ENCODE results near the gene RBM39.
"Not testable (repeated sequence)": the region's sequence is repeated elsewhere in the genome, so short reads cannot be mapped to it uniquely, and the experiment has no call there.

The RBM39 gene

GRCh38 chr20:35741892-35742740, at the start of gene RBM39:
TSS of gene RBM39 (minus strand) at chr20:35742260. CDS start at chr20:35740874, 1,386 bp downstream.
- H3K9ac ChIP-seq (ENCODE audit: low read length), result peak within 1 kb of the TSS; percentile 99
- peaks cover 22% of the 10 kb centered on the region for H3K4me1 ChIP-seq (ENCODE audit: control insufficient read depth, insufficient read depth, low read length)
- peak within 1 kb of the TSS; percentile 100 for H3K27ac ChIP-seq (ENCODE audit: low read depth, low read length)
- H3K4me3 ChIP-seq (ENCODE audit: low read length), result peak within 1 kb of the TSS; percentile 95
- no peaks in the 10 kb centered on the region for H3K27me3 ChIP-seq (ENCODE audit: control insufficient read depth, insufficient read depth, low read length)
- H3K36me3 ChIP-seq (ENCODE audit: control insufficient read depth, insufficient read depth, low read length), result peaks cover 14% of the 10 kb centered on the region

GRCh38 chr20:35791821-35792220, 49.8 kb upstream of the RBM39 start:
- Histone ChIP-seq H3K9ac (ENCODE audit: low read length) (no peak overlapping the region), H3K4me3 (ENCODE audit: low read length) (no peak overlapping the region), H3K4me1 (ENCODE audit: control insufficient read depth, insufficient read depth, low read length) (no peaks in the 10 kb centered on the region), H3K36me3 (ENCODE audit: control insufficient read depth, insufficient read depth, low read length) (peaks cover 2% of the 10 kb centered on the region), H3K27me3 (ENCODE audit: control insufficient read depth, insufficient read depth, low read length) (no peaks in the 10 kb centered on the region), H3K27ac (ENCODE audit: low read depth, low read length) (no peak overlapping the region)

- Histone ChIP-seq H3K4me3 (ENCODE audit: low read length) (no peak overlapping the region), H3K36me3 (ENCODE audit: control insufficient read depth, insufficient read depth, low read length) (peaks cover 2% of the 10 kb centered on the region), H3K27me3 (ENCODE audit: control insufficient read depth, insufficient read depth, low read length) (no peaks in the 10 kb centered on the region), H3K9ac (ENCODE audit: low read length) (no peak overlapping the region), H3K27ac (ENCODE audit: low read depth, low read length) (no peak overlapping the region), H3K4me1 (ENCODE audit: control insufficient read depth, insufficient read depth, low read length) (no peaks in the 10 kb centered on the region)
Observed at GRCh38 chr20:35791097-35791496, 49.0 kb upstream of the RBM39 start.

- Histone ChIP-seq H3K27me3 (ENCODE audit: control insufficient read depth, insufficient read depth, low read length) (no peaks in the 10 kb centered on the region), H3K4me3 (ENCODE audit: low read length) (no peak overlapping the region), H3K4me1 (ENCODE audit: control insufficient read depth, insufficient read depth, low read length) (no peaks in the 10 kb centered on the region), H3K9ac (ENCODE audit: low read length) (no peak overlapping the region), H3K36me3 (ENCODE audit: control insufficient read depth, insufficient read depth, low read length) (peaks cover 2% of the 10 kb centered on the region), H3K27ac (ENCODE audit: low read depth, low read length) (no peak overlapping the region)
Observed at GRCh38 chr20:35788796-35789195, 46.7 kb upstream of the RBM39 start.

GRCh38 chr20:35785541-35785940, 43.5 kb upstream of the RBM39 start:
- not testable (repeated sequence) for H3K27ac ChIP-seq (ENCODE audit: low read depth, low read length); H3K36me3 ChIP-seq (ENCODE audit: control insufficient read depth, insufficient read depth, low read length); H3K4me3 ChIP-seq (ENCODE audit: low read length); H3K9ac ChIP-seq (ENCODE audit: low read length); H3K4me1 ChIP-seq (ENCODE audit: control insufficient read depth, insufficient read depth, low read length); H3K27me3 ChIP-seq (ENCODE audit: control insufficient read depth, insufficient read depth, low read length)

- not testable (repeated sequence) for H3K36me3 ChIP-seq (ENCODE audit: control insufficient read depth, insufficient read depth, low read length); H3K9ac ChIP-seq (ENCODE audit: low read length); H3K27me3 ChIP-seq (ENCODE audit: control insufficient read depth, insufficient read depth, low read length); H3K4me1 ChIP-seq (ENCODE audit: control insufficient read depth, insufficient read depth, low read length); H3K27ac ChIP-seq (ENCODE audit: low read depth, low read length); H3K4me3 ChIP-seq (ENCODE audit: low read length)
Observed at GRCh38 chr20:35783811-35784210, 41.8 kb upstream of the RBM39 start.

DNA sequence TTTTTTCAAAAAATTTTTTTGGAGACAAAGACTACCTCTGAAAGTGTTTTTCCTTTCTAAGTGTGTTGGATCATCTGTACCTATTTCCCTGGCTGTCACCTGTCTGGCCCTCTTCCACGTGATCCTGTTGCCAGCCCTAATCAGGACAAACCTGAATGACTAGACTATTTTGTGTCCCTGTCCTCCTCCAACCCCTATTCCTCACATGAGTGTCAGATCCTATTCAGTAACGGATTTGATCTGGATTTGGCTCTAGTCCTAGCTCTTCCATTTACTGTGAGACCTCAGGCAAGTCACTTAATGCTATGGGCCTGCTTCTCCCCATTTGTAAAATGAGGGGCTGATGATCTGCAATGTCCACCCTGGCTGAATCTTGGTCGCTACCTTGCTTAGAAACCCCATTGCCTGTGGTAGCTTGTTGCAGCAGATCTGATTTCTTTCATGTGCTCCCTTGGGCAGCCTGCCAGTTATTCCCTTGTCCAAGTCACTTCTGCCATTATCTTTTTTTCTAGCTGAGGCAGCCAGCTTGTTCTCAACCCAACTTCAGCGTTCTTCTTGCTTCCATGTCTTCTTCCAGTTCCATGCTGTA, 34.5 kb upstream of the RBM39 start:
- Histone ChIP-seq H3K27ac (ENCODE audit: low read depth, low read length) (no peak overlapping the region), H3K4me1 (ENCODE audit: control insufficient read depth, insufficient read depth, low read length) (peaks cover 5% of the 10 kb centered on the region), H3K36me3 (ENCODE audit: control insufficient read depth, insufficient read depth, low read length) (no peaks in the 10 kb centered on the region), H3K9ac (ENCODE audit: low read length) (no peak overlapping the region), H3K27me3 (ENCODE audit: control insufficient read depth, insufficient read depth, low read length) (no peaks in the 10 kb centered on the region), H3K4me3 (ENCODE audit: low read length) (no peak overlapping the region)

DNA sequence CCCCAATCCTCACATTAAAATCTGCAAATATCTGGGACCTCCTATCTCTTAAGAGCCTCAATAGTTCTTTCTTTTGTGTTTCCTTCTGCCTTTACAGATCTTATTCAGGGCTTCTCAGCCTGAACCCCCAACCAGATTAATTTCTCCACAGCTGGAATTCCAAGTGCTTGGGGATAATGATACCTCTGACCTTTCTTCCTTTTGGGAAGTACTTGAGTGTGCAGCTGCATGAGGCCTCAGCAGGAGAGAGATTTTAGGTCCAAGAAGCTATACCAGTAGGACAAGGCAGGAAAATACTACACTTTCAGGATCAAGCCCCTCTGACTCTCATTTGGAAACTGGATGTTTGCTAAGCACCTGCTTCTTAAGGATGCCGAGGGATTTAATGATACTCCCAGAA, 32.3 kb upstream of the RBM39 start:
- no peaks in the 10 kb centered on the region for H3K27me3 ChIP-seq (ENCODE audit: control insufficient read depth, insufficient read depth, low read length)
- H3K4me1 ChIP-seq (ENCODE audit: control insufficient read depth, insufficient read depth, low read length), result peaks cover 7% of the 10 kb centered on the region
- no peaks in the 10 kb centered on the region for H3K36me3 ChIP-seq (ENCODE audit: control insufficient read depth, insufficient read depth, low read length)
- no peak overlapping the region for H3K27ac ChIP-seq (ENCODE audit: low read depth, low read length)
- H3K4me3 ChIP-seq (ENCODE audit: low read length), result no peak overlapping the region
- no peak overlapping the region for H3K9ac ChIP-seq (ENCODE audit: low read length)

GRCh38 chr20:35773154-35773751, 31.2 kb upstream of the RBM39 start:
- no peak overlapping the region for H3K9ac ChIP-seq (ENCODE audit: low read length)

GRCh38 chr20:35772563-35773058, 30.6 kb upstream of the RBM39 start:
- H3K27me3 ChIP-seq (ENCODE audit: control insufficient read depth, insufficient read depth, low read length), result no peaks in the 10 kb centered on the region
- peaks cover 8% of the 10 kb centered on the region for H3K4me1 ChIP-seq (ENCODE audit: control insufficient read depth, insufficient read depth, low read length)
- H3K27ac ChIP-seq (ENCODE audit: low read depth, low read length), result peak overlapping the region; percentile 96
- H3K36me3 ChIP-seq (ENCODE audit: control insufficient read depth, insufficient read depth, low read length), result no peaks in the 10 kb centered on the region
- H3K9ac ChIP-seq (ENCODE audit: low read length), result peak overlapping the region; percentile 25
- peak overlapping the region; percentile 71 for H3K4me3 ChIP-seq (ENCODE audit: low read length)

More at GRCh38 chr20:35773154-35773751, 31.2 kb upstream of the RBM39 start:
- Histone ChIP-seq H3K36me3 (ENCODE audit: control insufficient read depth, insufficient read depth, low read length) (no peaks in the 10 kb centered on the region), H3K27me3 (ENCODE audit: control insufficient read depth, insufficient read depth, low read length) (no peaks in the 10 kb centered on the region), H3K27ac (ENCODE audit: low read depth, low read length) (peak overlapping the region; percentile 96), H3K4me3 (ENCODE audit: low read length) (peak overlapping the region; percentile 71), H3K4me1 (ENCODE audit: control insufficient read depth, insufficient read depth, low read length) (peaks cover 8% of the 10 kb centered on the region)

- H3K9ac ChIP-seq (ENCODE audit: low read length), result peak within 1 kb of the TSS; percentile 45
- peaks cover 8% of the 10 kb centered on the region for H3K4me1 ChIP-seq (ENCODE audit: control insufficient read depth, insufficient read depth, low read length)
- peak within 1 kb of the TSS; percentile 71 for H3K4me3 ChIP-seq (ENCODE audit: low read length)
- H3K36me3 ChIP-seq (ENCODE audit: control insufficient read depth, insufficient read depth, low read length), result no peaks in the 10 kb centered on the region
- no peaks in the 10 kb centered on the region for H3K27me3 ChIP-seq (ENCODE audit: control insufficient read depth, insufficient read depth, low read length)
- H3K27ac ChIP-seq (ENCODE audit: low read depth, low read length), result peak within 1 kb of the TSS; percentile 96
Observed at GRCh38 chr20:35771689-35772562, 29.9 kb upstream of the RBM39 start, which contains the start of gene PHF20. TSS of gene PHF20 (plus strand) at chr20:35772015. CDS start at chr20:35801523, 29,508 bp downstream.

- peak overlapping the region; percentile 71 for H3K4me3 ChIP-seq (ENCODE audit: low read length)
- no peaks in the 10 kb centered on the region for H3K27me3 ChIP-seq (ENCODE audit: control insufficient read depth, insufficient read depth, low read length)
- H3K9ac ChIP-seq (ENCODE audit: low read length), result peak overlapping the region; percentile 45
- peak overlapping the region; percentile 96 for H3K27ac ChIP-seq (ENCODE audit: low read depth, low read length)
- peaks cover 8% of the 10 kb centered on the region for H3K4me1 ChIP-seq (ENCODE audit: control insufficient read depth, insufficient read depth, low read length)
- no peaks in the 10 kb centered on the region for H3K36me3 ChIP-seq (ENCODE audit: control insufficient read depth, insufficient read depth, low read length)
Observed at GRCh38 chr20:35771367-35771688, 29.3 kb upstream of the RBM39 start.

Measured in rectal smooth muscle tissue (tissue), 1 donor.